GM19240 (cell line): ENCODE data around the gene SCUBE1.

Experiments
- DNase-seq: peaks from one replicate; pipeline ENCODE4 v3.0.0; 2011; ENCODE audit warnings: low spot score; ENCODE audit not compliant: insufficient read length

SCUBE1 gene

DNA sequence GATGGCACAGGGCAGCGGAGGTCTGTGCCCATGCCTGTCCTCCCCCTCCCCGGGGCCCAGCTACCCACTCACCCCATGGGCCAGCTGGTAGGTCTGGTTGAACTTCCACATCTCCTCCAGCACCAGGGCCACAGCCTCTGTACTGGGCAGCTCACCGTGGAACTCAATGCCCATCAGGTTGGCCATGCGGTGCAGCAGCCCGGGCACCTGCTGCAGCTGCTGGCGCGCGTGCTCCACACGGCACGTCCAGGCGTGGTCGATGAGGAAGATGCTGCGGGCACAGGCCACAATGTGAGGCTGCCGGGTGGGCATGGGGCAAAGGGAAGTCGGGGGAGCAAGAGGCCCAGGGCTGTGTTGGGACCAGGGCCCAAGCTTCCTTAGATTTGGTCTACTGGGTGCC, 162.5 kb downstream of the SCUBE1 start:
- no peak for DNase-seq

DNA sequence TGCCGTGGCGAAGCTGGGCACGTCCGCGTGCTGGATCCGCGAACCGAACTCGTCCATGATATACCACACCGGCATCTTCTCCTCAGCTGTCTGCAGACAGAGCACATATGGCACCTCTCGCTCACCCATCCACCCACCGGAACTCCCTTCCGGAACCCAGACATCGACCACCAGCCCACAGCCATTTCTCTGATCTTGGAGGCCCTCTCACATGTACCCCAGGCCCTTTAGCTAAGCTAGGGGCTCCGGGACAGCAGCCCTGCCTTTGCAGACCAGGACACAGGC, 163.3 kb downstream of the SCUBE1 start:
- DNase-seq: no peak

DNA sequence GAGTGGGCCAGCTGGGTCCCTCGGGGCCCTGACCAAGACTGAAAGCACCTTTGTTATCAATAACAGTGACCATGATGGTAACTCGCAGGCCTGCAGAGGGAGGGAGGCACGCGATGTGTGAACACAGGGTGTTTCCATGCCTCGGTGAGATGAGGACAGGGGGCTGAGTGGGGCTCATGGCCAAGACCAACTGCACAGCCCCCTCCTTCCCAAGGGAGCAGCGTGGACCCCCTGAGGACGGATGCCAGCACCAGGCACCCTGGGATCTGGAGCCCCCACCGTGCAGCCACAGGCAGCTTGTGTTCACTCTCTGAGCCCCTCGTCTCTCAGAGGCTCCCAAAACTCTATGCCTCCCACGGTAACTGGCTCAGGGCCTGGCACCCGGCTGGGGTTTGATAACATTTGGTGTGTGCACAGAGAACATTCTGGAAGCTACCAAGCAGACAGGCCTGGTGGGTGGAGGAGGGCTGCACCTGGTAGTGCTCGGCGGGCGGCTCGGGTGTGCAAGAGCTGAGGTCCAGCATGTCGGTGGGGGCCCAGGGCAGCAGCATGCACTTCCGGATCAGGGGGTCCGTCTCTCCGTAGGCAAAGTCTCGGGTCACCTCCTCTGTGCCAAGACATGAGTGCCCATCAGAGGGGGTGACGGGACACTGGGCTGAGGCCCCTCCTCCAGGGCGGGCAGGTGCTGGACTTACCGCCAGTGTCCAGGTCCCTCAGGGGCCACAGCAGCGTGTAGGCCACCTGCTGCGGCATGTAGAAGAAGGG, 163.8 kb downstream of the SCUBE1 start:
- DNase-seq: no peak

DNA sequence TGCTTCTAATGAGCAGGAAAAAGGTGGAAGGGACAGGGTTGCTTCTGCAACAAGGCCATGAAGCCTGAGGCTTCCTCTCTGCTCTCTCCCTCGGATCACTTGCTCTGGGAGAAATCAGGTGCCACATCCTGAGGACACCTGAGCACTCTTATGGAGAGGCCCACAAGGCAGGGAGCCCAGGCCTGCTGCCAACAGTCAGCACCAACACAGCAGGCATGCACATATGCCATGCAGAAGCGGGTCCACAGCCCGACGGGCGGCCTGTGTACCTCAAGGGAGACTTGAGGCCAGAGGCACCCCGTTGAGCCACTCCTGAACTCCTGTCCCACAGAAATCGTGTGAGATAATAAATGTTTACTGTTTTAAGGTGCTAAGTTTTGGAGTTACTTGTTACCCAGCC, 165.7 kb downstream of the SCUBE1 start:
- DNase-seq: no peak

DNA sequence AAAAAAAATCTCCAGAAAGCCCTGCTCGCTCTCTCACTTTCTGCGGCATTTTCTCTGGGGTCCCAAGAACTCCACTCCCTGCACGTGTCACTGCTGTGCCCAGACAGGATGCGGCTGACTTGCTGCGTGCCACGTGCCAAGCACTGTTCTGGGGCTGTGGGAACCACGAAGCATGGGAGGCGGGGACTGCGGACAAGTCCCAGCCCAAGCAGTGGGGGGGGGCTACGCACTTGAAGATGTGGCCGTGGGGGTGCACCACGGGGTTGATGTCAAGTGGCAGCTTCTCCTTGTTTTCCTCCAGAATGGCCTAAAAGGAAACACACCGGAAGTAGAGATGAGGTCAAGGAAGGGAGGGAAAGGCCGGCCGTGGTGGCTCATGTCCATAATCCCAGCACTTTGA, 167.1 kb downstream of the SCUBE1 start:
- no peak for DNase-seq

DNA sequence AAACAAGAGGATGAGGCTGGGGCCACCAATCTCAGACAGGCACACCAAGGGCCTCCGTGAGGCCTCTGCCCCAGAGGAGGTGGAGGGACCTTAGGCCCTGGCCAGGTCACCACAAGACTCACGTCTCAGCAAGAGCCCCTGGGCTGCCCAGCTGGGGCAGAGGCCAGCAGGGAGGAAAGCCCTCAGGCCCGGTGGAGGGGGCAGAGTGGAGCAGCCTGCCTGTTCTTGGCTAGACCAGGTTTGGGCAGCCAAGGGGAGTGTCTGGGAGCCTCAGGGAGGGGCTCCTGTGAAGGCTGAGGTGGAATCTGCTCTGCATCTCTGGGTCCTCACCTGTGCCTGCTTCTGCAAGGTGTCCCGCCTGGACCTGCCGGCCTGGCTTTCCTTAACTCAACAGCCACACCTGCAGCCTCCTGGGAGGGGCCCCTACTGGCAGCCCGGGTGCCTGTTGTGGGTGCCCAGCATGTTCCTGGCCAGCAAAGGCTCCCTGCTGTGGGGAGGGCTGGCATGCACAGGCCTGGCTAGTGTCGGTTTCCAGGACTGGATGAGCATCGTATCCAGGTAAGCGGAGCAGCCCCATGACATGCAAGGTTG, 168.1 kb downstream of the SCUBE1 start:
- DNase-seq: no peak

DNA sequence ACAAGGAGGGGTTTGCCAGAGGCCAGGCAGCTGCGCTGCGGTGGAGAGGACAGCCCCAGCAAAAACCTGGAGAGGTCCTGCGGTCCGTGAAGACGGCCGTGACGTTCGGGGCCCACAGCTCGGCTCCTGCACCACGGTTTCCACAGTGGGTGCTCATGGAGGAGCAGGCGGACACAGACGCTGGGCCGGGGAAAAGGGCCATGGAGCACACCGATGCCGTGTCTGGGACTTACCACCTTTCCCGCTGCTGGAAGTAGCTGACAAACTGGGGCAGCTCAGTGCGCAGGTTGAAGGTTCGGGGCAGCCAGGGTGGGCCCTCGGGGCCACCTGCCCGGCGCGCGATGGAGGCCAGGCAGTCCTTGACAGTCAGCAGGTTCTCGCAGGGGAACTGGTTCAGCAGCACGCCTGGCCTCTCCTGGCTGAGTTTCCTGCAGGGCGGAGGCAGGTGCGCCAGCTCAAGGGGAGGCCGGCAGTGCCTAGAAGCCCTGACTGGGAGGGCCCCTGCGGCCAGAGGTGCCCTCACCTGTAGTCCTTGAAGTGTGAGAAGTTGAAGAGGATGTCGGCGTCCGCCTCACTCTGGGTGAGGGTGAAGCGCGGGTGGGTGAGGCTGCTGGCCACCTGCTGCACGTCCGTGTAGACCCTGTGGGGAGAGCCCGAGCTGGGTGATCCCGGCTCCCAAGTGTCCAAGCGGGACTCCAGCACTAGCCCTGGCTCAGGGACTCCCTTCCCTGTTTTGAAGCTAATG, 169.0 kb downstream of the SCUBE1 start:
- no peak for DNase-seq

DNA sequence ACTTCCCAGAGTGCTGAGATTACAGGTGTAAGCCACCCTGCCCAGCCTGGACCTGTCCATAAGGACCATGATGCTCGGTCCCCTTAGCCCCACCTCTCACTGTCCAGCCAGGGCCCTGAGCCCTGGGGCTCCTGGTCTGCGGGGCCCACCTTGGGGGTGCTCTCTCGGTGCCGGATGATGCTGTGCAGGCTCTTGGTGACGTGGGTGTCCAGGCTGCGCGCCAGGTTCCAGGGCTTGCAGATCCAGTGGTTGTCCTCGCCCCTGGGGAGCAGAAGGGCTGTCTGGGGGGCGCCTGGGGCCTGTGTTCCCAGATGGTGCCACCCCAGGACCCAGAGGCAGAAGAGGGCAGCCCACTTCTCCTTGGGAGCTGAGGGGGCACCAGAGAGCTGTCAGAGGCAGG, 169.6 kb downstream of the SCUBE1 start:
- DNase-seq: no peak

DNA sequence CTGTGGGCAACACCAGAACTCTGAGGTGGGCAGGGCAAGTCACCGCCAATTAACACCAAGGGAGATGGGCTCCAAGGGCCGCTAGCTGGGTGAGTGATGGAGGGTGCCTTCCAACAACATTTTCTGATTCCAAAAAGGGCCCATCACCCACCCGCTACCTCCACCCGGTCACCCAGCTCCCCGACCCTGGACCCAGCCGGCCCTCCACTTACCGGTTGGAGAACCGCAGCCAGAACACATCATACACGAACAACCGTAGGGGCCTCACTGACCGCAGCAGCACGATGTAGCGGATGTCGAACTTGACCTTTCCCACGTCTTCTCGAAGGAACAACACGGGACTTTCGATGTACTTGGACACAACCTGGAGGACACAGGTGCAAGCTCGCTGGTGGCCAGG, 171.0 kb downstream of the SCUBE1 start:
- no peak for DNase-seq

DNA sequence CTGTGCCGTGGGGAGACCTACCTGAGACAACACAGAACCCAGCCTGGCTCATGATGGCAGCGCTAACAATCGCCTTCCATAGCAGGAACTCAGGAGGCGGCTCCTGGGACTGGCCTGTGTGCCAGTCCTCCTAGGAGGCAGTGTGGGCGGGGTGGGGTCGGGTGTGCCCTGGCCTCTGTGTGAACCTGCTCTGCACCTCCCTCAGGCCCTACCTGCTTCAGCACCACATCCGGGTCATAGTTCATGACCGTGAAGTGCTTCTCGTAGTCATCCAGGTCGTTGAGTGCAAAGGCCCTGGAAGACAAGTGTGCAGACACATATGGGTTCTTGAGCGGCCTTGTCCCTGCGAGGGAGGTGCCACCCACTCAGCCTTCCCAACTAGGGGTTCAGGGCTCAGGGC, 171.6 kb downstream of the SCUBE1 start:
- no peak for DNase-seq

DNA sequence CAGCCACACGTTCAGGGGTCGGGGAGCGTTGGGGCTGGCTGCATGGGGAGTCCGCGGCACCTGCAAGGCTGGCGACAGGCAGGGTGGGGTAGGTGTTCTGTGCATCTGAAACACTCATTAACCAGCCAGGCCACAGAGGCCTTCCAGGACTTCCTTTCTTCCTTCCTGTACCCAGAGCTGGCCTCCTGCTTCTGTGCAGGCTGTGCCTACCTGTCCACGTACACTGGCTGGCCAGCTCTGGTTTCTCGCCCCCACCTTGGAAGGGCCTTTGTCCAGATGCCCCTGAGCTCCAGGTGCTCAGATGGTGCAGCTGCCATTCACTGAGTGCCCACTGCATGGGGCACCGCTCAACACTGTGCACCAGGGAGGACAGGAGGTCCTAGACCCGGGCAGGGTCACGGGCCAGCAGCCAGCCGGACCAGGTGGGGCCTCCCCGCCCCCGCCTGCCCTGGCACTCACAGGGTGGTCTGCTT, 172.1 kb downstream of the SCUBE1 start:
- no peak for DNase-seq

DNA sequence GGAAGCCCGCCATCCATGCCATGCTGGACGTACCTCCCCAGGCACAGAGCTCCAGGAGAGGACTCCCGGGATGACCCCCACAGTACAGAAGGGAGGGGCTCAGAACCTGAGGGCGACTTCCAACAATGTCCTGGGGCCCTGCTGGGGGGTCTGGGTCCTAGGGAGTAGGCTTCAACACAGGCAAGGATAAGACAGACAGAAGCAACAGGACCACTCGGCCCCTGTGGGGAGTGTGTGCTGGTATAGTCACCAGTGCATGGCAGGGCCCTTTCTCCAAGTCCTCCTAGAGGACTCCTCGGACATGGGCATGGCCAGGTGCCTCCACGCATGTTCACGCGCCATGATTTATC, 173.1 kb downstream of the SCUBE1 start:
- no peak for DNase-seq

DNA sequence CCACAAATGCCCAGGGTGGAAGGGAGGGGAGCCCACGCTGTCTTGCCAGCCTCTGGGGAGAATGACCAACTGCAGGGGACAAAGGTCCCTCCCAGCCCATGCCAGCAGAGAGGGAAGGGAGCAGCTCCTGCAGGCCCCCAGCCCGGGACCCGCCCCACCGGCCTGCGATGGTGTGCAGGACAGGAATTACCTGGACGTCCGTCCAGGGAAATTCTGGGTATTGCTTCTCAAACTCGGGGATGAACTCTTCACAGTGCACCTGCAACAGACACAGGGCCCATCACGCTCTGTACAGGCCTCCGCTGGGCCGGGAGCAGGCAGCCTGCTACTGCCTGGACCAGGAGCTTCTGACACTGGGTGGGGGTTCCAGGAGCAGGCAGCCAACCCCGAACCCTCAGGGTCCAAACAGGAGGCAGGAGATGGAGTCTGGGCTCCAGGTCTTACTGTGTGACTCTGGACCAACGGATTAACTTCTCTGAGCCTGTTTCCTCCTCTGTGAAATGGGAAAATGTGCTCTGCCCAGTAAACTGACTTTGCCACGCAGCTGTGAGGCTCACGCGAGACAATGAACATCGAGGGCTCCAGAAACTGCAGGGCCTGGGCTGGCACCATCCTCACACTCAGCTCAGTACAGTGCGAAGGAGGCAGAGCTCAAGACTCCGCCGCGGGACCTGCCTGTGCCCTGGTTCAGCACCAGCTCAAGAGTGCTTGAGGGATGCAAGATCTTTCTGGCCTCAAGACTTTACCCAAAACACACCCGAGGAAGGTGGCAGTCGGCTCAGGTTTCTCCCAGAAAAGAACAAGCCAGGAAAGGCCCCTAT, 173.7 kb downstream of the SCUBE1 start:
- DNase-seq: no peak

DNA sequence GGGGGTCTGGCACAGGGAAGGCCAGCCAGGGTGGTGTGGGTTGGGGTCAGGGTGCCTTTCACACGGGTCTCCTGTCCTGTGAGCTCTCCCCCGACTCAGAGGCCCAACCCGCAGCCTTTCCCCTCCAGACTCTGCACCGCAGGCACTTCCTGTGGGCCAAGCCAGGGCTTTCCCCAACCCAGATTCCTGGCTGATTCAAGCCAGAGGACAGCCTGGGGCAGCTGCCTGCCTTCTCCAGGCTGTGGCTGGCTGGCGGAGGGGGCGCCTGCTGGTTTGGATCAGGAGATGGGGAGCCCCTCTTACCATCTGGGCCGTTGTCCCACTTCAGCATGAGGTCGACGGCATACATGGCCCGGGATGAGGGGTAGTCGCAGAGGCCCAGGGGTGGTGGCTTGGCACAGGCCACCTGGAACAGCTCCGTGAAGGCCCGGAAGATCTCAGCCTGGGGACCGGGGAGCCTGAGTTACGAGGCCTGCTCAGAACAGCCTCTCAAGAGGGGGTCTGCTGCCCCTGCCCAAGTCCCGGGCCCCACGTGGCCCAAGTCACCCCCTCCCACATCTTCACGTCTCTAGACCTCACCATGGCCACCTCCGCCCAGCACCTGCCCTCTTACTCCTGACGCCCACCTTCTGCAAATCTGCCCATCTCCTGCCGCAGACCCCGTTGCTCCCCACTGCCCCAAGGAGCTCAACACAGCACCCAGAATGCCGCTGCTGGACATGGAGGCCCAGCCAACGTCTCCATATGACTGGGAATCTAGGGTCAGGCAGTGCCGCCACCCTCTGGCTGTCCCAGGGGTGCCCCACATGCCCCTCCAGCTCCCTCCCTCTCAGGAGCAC, 174.5 kb downstream of the SCUBE1 start:
- no peak for DNase-seq

DNA sequence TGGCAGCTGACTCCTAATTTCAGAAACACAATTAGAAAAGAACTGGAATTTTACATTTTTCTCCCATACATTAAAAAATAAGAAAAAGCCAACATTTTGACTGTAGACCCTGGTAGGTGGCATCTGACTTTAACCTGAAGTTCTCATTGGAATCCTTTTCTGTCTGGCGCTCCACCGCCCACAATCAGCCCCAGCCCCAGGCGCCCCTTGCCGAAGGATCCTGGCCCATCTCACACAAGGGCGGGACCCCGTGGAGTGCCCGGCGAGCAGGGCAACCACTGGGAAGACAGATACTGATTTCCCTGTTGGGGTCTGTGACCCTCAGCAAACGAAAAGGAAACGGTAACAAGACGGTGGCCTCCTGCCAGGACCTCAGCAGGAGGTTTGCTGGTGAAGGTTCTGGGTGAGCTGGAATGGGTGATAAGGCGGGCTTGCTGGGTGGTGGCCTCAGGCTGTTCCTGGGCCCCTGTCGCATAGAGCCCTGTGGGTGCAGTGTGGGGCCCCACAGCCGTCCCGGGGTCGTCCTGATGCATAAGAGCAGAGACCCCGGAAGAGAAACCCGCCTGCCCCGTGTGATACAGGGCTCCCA, 176.1 kb downstream of the SCUBE1 start:
- no peak for DNase-seq

DNA sequence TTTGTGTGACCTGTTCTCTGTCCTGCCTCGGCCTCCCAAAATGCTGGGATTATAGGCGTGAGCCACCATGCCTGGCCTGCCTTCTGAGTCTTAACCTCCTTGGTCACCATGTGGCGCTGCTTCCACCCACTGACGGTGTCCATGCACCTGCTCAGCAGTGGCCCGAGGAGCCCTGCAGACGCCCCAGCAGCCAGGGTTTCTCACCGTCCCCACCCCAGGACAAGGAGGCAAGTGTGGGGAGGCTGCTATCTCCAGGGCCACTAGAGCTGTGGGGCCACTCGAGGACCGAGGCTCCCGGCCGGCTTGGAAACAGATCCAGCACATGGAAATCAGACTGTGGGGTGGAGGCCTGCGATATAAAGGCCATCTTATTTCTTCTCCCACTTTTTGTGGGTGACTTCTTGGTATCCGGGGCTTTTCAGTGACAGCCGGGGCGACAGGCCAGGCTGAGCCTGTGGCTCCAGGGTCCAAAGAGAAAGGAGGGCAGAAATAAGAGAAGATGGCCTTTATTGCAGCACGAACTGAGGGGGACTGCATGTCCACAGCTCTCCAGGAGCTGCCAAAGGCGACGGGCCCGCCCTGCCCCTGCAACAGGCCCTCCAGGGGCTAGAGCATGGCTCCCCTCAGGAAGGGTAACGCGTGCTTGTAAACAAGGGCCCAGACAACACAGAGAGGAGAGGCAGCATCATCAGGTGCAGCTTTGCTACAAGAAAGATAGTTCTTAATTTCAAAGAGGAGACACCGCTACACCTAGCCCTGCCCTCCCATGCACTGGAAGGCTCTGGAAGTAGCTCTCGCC, 176.8 kb downstream of the SCUBE1 start:
- DNase-seq: no peak

DNA sequence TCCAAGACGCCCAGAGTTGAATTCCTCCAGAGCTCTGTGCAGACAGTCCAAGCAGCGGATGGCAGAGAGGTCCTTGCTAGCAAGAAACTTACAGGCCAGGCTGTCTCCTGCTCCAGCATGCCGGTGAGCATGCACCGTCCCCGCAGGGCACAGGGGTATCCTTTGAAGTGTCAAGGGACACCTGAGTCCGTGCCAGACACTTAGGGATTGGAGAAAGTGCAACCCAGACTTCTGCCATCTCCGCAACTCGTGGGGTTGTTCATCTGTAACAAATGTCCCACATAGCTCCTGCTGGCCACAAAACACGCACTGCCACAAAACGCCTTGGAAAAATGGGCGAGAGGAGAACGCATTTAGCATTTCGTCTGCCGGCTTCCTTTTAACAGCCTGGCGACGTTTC, 178.5 kb downstream of the SCUBE1 start:
- no peak for DNase-seq

DNA sequence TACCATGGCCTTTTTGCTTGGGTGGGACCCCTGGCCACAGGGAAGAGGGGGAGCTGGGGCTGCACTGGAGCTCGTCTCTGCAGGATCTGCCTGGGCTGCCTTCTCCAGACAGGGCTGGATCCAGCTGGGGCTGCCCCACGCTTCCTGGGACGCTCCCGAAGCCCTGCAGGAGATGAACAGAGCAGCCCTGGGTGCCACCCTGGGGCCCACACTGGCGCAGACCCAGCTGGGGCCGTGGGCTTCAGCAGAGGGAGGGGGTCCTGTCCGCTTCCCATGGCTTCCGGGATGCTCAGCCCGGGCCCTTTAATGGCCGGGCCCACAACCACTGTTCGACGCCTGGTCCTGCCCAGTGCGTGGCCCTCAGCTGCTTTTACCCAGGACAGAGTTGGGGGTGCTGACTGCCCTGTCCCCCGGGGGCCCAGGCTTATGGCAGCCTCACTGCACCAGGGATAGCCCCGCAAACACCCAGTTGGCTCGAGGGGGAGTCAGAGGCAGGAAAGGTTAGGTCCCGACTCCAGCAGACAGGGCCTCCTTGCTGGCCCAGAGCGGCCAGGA, 179.9 kb downstream of the SCUBE1 start:
- no peak for DNase-seq

DNA sequence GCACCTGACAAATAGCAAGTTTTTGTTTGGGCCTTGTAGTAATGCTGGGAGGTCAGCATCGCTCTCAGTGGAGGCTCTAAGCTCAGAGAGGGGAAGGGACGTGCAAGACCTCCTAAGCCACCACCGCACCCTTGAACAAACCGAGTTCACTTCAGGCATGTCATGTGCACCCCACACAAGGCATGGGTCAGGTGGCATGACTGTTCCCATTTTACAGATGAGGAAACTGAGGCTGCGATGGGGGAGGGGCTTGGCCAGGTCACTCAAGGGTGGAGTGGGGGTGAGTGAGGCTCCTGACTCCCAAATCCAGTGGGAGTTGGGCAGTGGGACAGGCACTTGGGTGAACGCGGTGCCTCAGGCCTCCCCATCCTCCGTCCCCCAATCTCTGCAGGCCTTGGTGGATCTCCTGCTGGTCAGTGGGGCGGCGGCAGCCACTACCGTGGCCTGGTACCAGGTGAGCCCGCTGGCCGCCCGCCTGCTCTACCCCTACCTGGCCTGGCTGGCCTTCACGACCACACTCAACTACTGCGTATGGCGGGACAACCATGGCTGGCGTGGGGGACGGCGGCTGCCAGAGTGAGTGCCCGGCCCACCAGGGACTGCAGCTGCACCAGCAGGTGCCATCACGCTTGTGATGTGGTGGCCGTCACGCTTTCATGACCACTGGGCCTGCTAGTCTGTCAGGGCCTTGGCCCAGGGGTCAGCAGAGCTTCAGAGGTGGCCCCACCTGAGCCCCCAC, 180.6 kb downstream of the SCUBE1 start:
- no peak for DNase-seq
